Measurements from ENCODE around the gene CD34. TPM values are rescaled to one million over a fixed set of nuclear protein-coding genes. Genes with fewer than 3 reads are reported as not detected.

CD34 gene
- total RNA-seq, 1 experiment from 2014 or later, result 0.96 TPM

DNA sequence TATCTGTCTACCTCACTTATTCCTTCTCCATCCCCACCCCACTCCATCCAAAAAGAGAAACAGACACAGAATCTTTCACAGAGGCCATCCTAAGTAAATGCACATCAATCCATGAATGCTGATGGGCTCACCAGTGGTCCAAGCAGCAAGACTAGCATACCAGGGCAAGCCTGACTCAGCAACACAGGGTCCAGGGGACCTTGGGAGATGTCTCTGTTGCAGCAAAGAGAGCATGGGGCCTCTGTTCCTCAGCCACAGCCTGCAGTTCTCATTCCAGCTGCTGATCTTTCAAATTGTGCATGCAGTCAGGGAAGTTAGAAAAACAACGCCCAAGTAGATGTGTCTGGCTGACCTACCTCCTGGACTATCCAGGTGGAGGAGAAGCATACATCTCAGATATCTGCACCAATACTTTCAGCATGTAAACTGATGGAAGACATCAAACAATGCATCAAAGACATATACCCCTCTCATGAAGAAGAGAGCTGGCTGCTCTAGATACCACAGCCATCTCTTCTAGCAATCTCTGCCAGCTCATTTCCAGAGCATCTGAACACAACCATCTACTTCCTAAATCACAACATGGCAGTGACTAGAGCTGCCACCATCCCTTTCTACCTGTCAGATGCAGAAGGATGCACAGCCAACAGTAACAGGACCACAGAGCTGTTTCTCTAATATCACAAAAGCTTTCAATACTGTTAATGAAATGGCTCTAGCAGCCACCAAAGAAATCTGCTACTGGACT is 54.5 kb downstream of the CD34 start:
- no peak for DNase-seq (ENCODE audit: low read depth)

DNA sequence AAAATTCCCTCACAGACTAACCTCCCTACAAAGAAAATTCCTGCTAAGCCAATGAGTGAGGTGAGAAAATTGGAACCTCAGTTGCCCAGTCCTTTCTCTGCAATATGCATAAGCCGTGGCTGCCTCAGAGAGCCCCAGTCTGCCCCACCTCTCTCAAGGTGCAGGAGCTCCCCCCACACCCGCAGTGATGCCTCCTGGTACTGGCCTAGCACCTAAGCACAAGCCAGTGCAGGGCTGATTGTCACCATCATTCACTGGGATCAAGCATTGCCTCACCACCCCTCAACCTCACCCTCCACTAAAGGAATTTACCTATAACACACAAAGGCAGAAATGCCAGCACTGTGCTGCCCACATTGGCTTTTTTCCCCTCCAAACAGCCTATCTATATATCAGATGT is 56.9 kb downstream of the CD34 start:
- DNase-seq (ENCODE audit: low read depth), result no peak

GRCh38 chr1:207853372-207853757 is 57.6 kb downstream of the CD34 start:
- no peak for DNase-seq (ENCODE audit: low read depth)

DNA sequence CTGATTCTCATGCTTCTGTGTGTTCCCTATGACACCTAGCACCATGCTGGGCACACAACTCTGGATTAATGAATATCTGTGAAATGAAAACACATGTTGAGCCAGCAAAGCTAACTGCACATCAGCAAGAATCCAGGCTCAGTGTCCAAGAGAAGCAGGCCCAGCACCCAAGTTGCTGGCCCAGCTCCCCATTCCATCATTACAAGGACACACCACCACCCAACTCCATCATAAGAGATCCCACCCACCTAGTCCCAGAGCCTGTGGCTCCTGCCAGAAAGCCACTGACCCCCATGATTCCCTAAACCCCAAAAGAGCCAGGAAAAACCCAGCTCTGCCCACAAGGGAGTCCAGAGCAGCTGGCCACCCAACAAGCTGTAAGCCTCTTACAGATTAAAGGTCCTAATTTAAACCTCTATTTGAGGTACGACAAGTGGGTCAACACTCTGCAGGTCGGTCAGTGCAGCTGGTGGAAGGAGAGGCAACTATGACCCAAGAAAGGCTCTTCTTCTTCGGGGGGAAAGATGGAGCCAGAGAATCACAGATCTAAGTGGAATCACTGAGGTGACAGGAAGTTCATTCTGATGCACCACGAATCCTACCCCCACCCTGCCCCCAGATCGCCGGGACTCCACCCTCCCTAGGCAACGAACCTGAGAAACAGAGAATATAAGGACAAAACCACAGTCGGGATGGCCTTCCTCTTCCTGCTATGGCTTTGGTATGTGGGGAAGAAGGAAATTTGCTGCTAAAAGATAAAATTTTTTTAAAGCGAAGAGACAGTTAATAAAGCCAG is 58.2 kb downstream of the CD34 start:
- no peak for DNase-seq (ENCODE audit: low read depth)

GRCh38 chr1:207851696-207852095 is 59.2 kb downstream of the CD34 start:
- DNase-seq (ENCODE audit: low read depth), result no peak

DNA sequence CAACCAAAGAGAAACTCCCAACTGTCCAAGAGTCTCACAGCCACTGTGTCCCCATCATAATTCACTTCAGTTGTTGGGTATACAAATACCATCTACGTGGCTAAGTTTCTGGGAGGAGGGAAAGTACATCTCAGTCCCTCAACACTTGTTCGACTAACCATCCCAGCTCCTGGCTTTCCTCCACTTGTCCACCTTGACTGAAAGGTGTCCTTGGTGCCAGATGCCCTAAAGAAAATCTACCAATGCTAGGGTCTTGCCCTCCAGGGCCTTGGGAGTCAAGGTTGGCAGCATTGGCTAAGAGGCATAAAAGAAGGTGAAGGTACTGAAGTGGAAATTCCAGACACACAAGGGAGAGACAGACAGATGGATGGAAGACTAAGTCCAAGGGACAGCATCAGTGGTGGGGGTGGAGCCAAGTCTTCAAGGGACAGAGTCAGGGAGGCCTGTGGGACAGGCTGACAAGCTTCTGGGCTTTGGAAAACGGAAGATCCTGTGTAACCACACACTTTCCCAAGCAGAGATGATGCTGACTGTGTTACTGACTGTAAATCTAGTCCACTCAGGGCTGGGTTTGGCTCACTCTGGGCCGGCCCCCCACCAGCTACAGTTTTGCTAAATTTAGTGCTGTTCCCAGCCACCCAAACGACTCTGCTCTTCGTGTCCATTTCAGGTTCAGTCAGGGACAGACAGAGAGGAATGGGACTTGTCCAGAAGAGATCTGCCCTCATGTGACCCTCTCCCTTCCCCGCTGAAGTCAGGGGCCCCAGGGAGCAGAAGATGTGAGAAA is 60.1 kb downstream of the CD34 start:
- DNase-seq (ENCODE audit: low read depth), result no peak

DNA sequence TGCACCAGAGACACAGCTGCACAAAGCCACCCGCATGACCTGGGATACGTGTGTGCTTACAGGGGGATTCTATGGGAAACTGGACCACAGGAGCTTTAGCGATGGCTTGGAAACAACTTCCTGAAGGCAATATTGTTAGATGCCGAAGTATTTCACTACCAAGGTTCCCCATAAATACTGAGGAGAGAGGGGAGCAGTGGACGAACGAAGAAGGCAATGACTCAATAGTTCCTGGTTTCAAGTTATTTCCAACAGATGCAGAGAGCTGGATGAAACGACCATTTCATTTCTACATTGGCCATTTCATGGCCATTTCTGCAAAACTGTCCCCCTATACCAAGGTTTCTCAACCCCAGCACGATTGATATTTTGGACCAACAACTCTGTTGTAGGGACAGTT is 61.3 kb downstream of the CD34 start:
- no peak for DNase-seq (ENCODE audit: low read depth)

- no peak for DNase-seq (ENCODE audit: low read depth)
Measured at GRCh38 chr1:207849016-207849415, 61.9 kb downstream of the CD34 start.

DNA sequence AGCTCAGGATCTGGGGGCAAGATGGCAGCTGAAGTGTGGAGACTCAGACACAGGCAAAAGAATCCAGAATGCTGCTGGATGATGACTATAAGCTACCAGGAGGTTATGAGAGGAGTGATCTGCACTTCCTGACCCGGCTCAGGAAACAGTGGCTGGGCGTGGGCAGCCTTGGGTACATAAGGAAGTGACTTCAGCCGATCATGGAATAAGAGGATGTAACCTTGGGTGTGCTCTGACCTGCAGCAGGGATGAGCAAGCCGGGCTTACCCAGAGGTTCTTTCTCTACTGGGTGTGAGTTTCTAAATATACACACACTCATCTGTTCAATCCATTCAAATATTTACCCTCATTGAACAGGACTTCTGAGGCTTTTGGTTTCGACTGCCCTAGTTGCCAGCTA is 62.7 kb downstream of the CD34 start:
- peak; percentile 57 for DNase-seq (ENCODE audit: low read depth)

- DNase-seq (ENCODE audit: low read depth), result no peak
Measured at GRCh38 chr1:207847116-207847515, 63.8 kb downstream of the CD34 start.

GRCh38 chr1:207845109-207845508 is 65.8 kb downstream of the CD34 start:
- DNase-seq (ENCODE audit: low read depth), result no peak

- no peak for DNase-seq (ENCODE audit: low read depth)
Measured at GRCh38 chr1:207844371-207844770, 66.6 kb downstream of the CD34 start.

- no peak for DNase-seq (ENCODE audit: low read depth)
Measured at GRCh38 chr1:207842506-207842905, 68.4 kb downstream of the CD34 start.

DNA sequence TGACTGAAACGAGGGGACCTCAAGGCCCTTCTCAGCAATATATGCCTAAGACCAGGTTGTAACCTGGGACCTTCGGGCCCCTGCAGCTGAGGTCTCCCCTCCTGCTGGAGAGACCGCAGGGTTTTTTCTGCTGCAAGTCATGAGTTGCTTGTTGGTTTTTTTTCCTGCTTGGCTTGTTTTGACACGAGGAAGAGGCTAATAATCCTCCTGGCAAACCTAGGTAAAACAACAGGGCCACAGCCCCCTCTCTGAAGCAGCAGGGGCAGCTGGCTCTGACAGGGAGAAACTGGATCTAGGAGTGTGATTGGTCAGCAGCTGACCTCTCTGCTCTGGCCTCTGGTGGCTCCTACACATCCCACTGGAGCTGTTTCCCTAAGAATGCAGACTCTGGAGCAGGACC is 69.0 kb downstream of the CD34 start:
- no peak for DNase-seq (ENCODE audit: low read depth)

DNA sequence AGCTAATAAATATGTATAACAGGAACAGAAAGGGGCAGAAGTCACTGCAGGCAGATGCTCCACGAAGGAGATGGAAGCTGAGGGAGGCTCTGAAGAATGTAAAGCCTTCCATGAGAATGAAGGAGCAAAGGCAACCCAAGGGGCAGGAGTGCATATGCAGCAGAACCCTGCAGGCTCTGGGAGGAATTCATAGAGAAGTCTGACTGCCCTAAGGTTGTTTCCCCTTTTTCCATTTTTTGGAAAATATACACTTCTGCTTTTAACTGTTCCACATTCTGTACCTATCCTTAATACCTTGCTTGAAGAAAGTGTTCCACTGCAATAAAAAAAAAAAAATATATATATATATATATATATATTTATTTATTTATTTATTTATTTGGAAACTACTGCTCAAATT is 69.6 kb downstream of the CD34 start:
- no peak for DNase-seq (ENCODE audit: low read depth)

DNA sequence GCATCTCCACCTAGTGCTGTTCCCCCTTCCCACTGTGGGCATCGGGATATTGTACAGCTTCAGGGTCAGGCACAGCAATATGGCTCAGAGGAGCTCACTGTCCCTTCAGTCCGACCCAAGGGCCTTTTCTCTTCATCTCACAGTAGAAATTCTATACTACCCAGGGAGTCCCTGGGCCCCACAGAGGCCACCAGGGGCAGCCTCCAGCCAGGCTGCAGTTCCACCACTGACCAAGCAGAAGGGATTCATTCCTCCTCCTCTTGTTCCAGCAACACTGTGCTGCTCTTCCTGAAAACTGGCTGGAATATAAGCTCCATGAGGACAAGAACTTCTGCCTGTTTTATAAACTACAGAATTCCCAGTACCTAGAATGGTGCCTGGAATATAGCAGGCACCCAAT is 70.5 kb downstream of the CD34 start:
- no peak for DNase-seq (ENCODE audit: low read depth)

- no peak for DNase-seq (ENCODE audit: low read depth)
Measured at GRCh38 chr1:207839083-207839413, 71.9 kb downstream of the CD34 start.

- DNase-seq (ENCODE audit: low read depth), result no peak
Measured at GRCh38 chr1:207838156-207839082, 72.5 kb downstream of the CD34 start.

- DNase-seq (ENCODE audit: low read depth), result no peak
Measured at GRCh38 chr1:207837673-207838072, 73.3 kb downstream of the CD34 start.

DNA sequence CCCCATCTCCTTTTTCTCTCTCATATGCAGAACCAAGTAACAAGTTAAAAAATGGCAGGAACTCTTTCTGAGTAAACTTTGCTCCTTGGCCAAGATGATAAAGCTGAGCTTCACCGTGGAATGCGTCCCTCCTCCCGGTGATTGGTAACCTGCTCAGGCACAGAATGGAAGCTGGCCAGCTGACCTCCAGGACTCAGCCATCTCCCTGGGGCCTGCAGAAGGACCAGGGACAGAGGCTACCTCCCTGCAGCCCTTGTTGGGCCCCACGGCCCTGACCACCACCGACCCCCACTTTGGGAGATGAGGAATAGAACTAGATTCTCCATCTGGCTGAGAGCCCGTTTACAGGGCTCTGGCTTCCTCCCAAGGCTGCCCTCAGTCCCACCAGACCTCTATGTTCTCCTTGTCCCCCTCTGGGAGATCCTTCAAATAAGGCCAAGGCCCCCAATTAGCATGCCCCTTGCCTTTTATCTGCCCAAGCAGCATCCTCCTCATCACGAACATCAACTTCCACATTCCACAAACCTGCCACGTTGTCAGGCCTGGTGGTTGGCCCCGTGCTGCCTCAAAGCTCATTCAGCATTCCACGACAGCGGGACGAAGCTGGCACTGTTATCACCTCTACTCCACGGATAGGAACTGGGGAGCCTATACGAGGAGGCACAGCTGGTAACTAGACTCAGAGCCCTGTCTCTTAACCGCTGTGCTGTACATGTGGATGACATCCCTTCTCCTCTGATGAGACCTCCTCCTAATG is 74.2 kb downstream of the CD34 start:
- DNase-seq (ENCODE audit: low read depth), result no peak

DNA sequence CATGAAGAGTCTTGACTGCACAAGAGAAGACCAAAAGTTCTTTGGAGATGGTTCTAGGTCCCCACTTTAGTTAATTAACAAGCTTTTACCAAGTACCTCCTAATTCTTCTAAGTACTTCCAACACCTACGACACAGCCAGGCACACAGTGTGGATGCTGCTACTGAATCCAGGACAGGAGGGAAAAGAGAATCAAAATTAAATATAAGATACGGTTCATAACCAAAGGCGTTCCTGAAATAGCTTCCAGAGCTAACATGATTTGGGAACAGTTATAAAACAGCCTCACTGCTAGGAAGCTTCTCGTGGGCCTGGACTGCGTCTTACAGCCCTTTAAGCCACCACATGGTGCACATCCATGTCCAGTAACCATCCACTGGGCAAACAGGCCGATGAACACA is 75.0 kb downstream of the CD34 start:
- DNase-seq (ENCODE audit: low read depth), result no peak

Measured in RPMI7951 (cell line).